ENCODE measurements around the gene DOCK3.
"Not testable (repeated sequence)": the region's sequence is repeated elsewhere in the genome, so short reads cannot be mapped to it uniquely, and the experiment has no call there.

Gene DOCK3

GRCh38 chr3:51379746-51380455 is 705.2 kb downstream of the DOCK3 start:
- no peak for FAIRE-seq

- no peak for FAIRE-seq
These were observed 706.0 kb downstream of the DOCK3 start for GRCh38 chr3:51380601-51381332.

DNA sequence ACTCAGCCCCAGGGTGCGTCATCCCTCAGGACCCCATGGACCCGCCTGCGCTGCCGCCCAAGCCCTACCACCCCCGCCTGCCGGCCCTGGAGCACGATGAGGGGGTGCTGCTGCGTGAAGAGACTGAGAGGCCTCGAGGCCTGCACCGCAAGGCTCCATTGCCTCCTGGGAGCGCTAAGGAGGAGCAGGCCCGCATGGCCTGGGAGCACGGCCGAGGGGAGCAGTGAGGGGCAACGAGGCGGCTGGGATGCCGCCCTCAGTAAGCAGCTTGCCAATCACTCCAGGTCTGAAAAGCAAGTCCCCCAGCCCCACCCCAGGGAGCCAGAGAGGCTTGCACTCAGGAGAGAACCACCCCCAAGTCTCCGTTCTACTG is 706.6 kb downstream of the DOCK3 start:
- FAIRE-seq, result no peak

GRCh38 chr3:51382076-51382745 is 707.5 kb downstream of the DOCK3 start:
- FAIRE-seq, result no peak

GRCh38 chr3:51382947-51383578 is 708.3 kb downstream of the DOCK3 start:
- FAIRE-seq, result no peak

- FAIRE-seq, result no peak
These were observed 709.5 kb downstream of the DOCK3 start for GRCh38 chr3:51384055-51384725.

DNA sequence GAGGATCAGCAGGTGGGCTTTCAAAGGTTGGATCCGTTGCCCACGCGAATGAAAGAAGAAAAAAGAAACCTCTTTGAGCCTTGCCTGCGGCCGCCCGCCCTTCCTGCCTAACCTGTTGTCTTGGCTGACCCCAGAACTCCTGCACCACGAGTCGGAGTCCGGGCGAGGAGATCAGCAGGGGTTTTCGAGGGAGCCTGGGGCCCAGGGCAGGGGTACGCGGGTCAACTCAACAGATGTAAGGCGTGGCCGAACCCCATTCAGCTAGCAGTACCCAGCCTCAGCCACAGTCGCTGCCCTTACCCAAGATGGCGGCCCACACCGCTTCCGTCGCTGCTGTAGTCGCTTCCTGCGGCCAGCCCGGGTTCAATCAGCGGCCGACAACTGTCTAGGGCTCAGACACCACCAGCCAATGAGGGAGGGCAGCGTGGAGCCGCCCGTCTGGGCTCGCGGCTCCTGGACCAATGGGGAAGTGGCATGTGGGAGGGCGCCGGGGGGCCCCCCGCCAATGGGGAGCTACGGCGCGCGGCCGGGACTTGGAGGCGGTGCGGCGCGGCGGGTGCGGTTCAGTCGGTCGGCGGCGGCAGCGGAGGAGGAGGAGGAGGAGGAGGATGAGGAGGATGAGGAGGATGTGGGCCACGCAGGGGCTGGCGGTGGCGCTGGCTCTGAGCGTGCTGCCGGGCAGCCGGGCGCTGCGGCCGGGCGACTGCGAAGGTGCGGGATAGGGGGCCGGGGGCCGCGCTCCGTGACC is 710.2 kb downstream of the DOCK3 start, which contains the start of gene MANF:
TSS of gene MANF (plus strand) at position 566 of the 748 bp plus-strand sequence. CDS start at position 618, 52 bp downstream.
- peak; percentile 97 for FAIRE-seq

- no peak for FAIRE-seq
These were observed 710.9 kb downstream of the DOCK3 start for GRCh38 chr3:51385621-51386091.

DNA sequence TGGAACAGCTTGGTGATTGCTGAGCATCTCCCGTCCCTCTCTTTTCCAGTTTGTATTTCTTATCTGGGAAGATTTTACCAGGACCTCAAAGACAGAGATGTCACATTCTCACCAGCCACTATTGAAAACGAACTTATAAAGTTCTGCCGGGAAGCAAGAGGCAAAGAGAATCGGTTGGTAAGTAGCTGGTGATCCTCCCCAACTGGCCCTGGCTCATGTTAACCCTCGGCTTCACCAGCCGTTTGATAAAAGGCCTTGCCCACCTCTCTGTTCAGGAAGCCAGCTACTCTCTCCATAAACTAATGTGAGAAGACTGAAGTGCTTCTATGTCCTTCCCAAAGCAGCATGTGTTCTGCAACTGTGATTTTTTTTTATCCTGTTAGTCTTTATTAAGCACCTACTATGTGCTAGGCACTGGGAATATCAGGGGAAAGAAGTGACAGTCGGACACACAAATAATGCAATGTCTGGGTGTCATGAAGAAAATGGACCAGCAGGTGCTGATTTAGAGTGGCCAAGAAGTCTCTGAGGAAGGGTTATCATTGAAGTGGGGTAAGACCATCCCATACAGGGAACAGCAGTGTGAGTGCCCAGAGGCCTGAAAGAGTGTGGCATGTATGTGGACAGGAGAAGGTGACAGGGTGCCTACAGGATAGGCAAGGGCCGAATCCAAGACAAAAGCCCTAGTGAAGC is 711.6 kb downstream of the DOCK3 start:
- no peak for FAIRE-seq

- no peak for FAIRE-seq
These were observed 712.1 kb downstream of the DOCK3 start for GRCh38 chr3:51386852-51387229.

- FAIRE-seq, result not testable (repeated sequence)
These were observed 712.6 kb downstream of the DOCK3 start for GRCh38 chr3:51387281-51387680.

GRCh38 chr3:51388286-51389029 is 713.7 kb downstream of the DOCK3 start:
- no peak for FAIRE-seq

- no peak for FAIRE-seq
These were observed 714.9 kb downstream of the DOCK3 start for GRCh38 chr3:51389423-51390183.

- FAIRE-seq, result no peak
These were observed 715.7 kb downstream of the DOCK3 start for GRCh38 chr3:51390246-51391074.

GRCh38 chr3:51391075-51391565 is 716.4 kb downstream of the DOCK3 start, which contains the start of gene RBM15B:
TSS of gene RBM15B (plus strand) at chr3:51391285. CDS start at chr3:51391400, 115 bp downstream.
- no peak for FAIRE-seq

DNA sequence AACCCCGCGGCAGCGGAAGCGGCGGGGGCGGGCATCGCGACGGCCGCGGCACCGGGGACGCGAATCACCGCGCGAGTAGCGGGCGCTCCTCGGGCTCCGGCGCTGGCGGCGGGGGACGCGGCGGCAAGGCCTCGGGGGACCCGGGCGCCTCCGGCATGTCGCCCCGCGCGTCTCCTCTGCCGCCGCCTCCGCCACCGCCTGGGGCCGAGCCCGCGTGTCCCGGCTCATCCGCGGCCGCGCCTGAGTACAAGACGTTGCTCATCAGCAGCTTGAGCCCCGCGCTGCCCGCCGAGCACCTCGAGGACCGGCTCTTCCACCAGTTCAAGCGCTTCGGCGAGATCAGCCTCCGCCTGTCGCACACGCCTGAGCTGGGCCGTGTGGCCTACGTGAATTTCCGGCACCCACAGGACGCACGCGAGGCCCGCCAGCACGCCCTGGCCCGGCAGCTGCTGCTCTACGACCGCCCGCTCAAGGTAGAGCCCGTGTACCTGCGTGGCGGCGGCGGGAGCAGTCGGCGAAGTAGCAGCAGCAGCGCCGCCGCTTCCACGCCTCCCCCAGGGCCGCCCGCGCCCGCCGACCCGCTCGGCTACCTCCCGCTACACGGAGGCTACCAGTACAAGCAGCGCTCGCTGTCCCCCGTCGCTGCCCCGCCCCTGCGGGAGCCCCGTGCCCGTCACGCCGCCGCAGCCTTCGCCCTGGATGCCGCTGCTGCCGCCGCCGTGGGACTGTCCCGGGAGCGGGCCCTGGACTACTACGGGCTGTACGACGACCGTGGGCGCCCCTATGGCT is 717.0 kb downstream of the DOCK3 start:
- FAIRE-seq, result no peak

DNA sequence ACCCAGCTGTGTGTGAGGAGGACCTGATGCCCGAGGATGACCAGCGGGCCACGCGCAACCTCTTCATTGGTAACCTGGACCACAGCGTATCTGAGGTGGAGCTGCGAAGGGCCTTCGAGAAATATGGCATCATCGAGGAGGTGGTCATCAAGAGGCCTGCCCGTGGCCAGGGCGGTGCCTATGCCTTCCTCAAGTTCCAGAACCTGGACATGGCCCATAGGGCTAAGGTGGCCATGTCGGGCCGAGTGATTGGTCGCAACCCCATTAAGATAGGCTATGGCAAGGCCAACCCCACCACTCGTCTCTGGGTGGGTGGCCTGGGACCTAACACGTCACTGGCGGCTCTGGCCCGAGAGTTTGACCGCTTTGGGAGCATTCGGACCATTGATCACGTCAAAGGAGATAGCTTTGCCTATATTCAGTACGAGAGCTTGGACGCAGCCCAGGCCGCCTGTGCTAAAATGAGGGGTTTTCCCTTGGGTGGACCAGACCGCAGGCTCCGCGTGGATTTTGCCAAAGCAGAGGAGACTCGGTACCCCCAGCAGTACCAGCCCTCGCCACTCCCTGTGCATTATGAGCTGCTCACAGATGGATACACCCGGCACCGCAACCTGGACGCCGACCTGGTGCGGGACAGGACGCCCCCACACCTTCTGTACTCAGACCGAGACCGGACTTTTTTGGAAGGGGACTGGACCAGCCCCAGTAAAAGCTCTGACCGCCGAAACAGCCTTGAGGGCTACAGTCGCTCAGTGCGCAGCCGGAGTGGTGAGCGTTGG is 717.8 kb downstream of the DOCK3 start:
- FAIRE-seq, result no peak
